Measurements from ENCODE around the gene NXT1.
A peak's percentile ranks its signal among the peaks of the same experiment; 100 is the strongest.

Gene NXT1

GRCh38 chr20:23361476-23362391, 11.1 kb downstream of the NXT1 start, which contains the start of gene GZF1:
GZF1 (plus strand) TSS chr20:23362182; CDS start chr20:23364384, 2,202 bp downstream.
- peak; percentile 98 for DNase-seq

- DNase-seq: peak; percentile 38
These were observed 12.0 kb downstream of the NXT1 start for GRCh38 chr20:23362392-23363256.

GRCh38 chr20:23363257-23363649, 12.7 kb downstream of the NXT1 start:
- no peak for DNase-seq

- DNase-seq: no peak
These were observed 15.0 kb downstream of the NXT1 start for GRCh38 chr20:23365390-23366165.

- no peak for DNase-seq
These were observed 15.8 kb downstream of the NXT1 start for GRCh38 chr20:23366384-23366783.

GRCh38 chr20:23367770-23368169, 17.2 kb downstream of the NXT1 start:
- DNase-seq: no peak

- DNase-seq: no peak
These were observed 17.9 kb downstream of the NXT1 start for GRCh38 chr20:23368316-23369071.

DNA sequence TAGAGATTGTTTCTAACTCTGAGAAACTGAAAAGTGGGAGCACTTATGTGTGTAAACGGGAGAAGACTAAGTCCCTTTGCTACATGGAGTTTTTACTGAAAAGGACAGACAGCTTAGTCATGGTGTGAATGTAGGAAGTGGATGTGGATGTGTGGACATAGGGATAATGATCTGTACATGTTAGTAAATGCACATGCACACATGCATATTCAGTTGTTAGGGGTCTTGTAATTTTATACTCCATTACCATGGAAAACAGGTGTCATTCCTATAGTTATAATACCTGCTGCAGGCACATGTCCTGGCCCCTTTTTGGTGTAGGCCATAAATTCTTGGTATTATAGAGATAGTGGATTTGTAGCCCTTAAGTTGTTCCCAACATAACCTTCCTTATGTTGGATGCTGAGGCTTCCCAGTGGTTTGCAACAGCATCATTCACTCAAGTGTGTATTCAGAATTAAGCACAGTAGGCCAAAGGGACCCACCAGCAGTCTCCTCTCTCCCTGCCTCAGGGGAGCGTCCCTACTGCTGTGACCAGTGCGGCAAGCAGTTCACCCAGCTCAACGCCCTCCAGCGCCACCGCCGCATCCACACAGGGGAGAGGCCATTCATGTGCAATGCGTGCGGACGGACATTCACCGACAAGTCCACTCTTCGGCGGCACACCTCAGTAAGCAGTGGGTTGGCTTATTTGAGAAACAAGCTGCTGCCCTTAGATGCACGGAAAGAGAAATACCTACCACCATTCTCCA, 18.7 kb downstream of the NXT1 start:
- no peak for DNase-seq

DNA sequence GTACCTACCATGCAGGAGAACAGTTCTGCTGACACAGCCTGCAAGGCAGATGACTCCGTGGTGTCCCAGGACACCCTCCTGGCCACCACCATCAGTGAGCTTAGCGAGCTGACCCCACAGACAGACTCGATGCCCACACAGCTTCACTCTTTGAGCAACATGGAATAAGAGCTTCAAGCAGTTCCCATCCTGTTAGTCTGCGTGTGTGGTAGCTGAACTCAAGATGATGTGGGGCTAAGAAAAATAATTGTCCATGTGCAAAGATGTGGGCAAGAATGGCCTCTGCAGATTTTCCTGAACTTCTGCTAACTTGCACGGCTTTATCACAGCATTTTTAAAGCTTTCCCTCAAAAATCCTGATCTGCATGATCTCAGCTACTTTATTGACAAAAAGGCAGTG, 19.7 kb downstream of the NXT1 start:
- no peak for DNase-seq

- no peak for DNase-seq
These were observed 20.3 kb downstream of the NXT1 start for GRCh38 chr20:23370873-23371272.

GRCh38 chr20:23371496-23371895, 20.9 kb downstream of the NXT1 start:
- no peak for DNase-seq

DNA sequence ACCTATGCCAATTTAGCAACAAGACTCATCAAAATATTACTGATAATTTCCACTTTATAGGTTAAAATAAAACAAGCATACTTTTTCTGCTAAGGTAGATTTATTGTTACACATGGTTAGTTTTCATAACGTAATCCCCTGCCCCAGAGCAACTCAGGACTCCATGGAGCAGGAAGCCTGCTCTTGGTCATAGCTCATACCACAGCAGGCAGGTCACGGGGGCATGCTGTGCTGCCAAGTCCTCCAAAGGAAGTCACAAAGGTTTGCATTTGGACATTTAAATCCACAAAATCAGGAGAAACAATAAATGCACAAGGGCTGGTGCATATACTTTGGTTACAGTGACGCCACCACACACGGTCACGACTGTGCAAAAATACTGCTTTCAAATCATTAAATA, 23.9 kb downstream of the NXT1 start:
- DNase-seq: no peak

DNA sequence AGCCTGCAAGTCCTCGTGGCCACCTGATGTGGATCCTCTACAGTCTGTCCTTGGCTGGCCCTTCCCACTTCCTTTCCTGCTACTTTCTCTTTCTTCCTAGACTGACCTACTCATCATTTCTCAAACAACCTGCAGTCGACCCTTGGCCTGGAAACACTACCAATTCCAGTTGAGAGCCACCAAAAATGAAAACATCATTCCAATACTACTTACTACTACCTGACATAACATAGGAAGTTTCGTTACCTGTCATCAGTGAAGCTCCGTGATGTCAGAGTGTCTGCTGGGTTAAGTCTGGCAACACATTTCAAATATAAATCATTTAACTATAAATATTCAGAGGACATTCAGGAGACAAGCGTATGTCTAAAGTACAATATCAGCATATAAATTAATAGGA, 25.2 kb downstream of the NXT1 start:
- DNase-seq: no peak

GRCh38 chr20:23379772-23380171, 29.2 kb downstream of the NXT1 start:
- no peak for DNase-seq

GRCh38 chr20:23381876-23382275, 31.3 kb downstream of the NXT1 start:
- DNase-seq: no peak

DNA sequence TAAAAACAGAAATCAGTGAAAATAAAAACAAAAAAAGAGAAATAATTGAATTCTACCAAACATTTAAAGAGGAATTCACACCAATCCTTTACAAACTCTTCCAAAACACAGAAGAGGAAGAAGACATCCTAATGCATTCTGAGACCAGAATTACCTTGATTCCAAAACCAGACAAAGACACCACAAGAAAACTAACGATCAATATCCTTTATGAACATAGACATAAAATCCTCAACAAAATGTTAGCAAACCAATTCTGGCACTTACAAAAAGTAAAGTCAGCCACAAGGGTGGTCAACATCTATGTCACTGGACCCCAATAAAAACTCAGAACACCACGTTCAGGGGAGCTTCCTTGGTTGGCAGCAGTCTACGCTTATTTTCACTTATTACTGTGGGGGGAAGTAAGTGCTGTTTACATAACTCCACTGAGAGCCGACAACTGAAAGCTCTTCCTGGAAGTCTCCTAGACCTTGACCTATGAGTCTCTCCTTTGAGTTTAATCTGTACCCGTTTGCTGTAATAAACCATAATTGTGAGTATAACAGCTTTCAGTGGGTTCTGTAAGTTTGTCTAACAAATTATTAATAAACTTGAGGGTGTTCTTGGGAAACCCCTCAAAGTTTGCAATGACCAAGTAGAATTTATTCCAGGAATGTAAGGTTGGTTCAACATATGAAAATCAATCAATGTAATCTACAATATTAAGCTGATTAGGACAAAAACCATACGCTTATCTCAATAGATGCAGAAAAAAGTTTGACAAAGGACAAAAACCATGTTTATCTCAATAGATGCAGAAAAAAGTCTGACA, 35.9 kb downstream of the NXT1 start:
- no peak for DNase-seq

GRCh38 chr20:23387118-23387443, 36.5 kb downstream of the NXT1 start:
- no peak for DNase-seq

DNA sequence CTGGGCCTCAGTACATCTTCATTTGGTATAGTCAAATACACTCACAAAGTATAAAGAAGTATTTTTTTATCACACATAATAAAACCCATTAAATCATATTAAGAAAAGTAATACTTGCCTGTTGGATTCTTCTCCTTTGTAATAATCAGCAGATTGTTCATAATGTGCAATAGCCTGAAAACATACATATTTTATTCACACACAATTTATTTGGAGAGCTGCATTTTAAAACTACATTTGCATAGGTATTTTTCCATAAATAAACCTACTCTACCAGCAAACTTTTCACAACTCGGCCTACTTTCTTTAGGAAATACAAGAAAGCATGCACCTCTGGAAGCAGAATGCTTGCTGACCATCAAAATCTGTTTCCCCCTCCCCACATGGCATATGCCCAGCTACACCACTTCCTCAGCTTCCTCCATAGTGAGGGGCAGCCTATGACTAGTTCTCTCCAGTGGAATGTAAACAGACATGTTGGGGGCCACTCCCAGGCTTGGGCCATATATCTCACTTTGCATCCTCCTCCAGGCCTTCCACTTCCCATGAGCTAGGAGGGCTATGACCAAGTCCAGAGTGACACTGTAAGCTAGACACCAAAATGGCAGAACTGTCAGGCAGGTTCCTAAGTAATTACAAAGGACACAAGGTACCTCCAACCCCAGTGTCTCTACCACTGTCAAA, 39.6 kb downstream of the NXT1 start:
- no peak for DNase-seq

DNA sequence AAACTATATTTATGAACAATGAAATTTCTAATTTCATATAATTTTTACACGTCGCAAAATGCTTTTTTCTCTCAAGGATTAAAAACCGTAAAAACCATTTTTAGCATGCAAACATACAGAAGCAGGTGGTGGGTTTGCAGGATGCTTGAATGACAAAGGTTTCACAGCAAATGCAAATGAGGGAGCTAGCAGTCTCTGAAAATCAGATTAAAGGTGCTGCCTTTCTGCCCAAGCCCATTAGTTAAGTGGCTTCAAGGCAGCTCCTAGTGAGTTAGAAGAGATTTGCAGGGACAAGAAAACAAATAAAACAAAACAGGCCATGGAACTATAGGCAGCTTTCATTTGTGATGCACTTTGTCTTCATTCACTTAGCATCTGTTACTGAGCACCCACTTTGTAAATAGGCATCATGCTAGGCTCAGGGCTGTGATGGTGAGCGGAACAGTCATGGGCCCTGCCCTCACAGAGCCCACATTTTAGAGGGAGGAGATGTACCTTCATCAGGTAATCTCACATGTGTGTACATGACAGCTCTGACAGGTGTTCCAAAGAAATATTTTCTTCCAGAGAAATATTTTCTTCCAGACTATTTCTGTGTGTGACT, 41.2 kb downstream of the NXT1 start:
- DNase-seq: no peak

Measured in CD4-positive, alpha-beta T cell treated with Interleukin-17A for 4 hours (primary cell).